ENCODE measurements around the gene DUSP22.

DNA sequence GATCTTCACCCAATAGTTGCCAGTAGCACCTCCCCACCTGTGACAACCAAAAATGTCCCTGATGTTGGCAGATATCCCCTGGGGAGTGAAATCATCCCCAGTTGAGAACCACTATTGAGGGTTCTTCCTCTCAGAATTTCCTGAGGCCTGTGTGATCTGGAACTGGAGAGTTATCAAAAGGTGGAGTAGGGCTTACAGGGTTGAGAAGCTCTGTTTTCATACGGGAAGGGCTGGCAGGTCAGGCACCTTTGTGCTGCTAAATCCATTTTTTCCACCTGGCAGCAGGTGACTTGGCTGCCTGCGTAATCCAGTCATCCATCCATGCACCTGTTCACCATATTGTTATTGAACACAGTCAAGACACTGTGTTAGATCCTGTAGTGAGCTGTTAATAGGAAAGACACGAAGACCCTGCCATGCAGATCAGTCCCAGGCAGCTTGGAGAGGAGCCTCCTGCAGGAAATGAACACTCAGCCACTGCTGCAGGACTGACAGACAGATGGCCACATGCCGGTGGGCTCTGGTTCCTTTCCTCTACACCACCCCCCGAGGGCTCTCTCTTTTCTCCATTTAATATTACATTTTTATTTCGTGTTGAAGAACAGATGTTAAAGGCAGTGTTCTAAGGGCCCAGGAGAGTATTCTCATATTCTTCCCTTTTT, 5.4 kb downstream of the DUSP22 start:
- TF ChIP-seq, protein P1, sequence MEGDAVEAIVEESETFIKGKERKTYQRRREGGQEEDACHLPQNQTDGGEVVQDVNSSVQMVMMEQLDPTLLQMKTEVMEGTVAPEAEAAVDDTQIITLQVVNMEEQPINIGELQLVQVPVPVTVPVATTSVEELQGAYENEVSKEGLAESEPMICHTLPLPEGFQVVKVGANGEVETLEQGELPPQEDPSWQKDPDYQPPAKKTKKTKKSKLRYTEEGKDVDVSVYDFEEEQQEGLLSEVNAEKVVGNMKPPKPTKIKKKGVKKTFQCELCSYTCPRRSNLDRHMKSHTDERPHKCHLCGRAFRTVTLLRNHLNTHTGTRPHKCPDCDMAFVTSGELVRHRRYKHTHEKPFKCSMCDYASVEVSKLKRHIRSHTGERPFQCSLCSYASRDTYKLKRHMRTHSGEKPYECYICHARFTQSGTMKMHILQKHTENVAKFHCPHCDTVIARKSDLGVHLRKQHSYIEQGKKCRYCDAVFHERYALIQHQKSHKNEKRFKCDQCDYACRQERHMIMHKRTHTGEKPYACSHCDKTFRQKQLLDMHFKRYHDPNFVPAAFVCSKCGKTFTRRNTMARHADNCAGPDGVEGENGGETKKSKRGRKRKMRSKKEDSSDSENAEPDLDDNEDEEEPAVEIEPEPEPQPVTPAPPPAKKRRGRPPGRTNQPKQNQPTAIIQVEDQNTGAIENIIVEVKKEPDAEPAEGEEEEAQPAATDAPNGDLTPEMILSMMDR (IDR thresholded peaks at IDR 0.05), result no peak
- no peak for TF ChIP-seq POLR2A (IDR thresholded peaks at IDR 0.05)
